ENCODE data around the gene SYNM. TPM values are rescaled to one million over a fixed set of nuclear protein-coding genes. Genes with fewer than 3 reads are reported as not detected.
"Not testable (repeated sequence)": the region's sequence is repeated elsewhere in the genome, so short reads cannot be mapped to it uniquely, and the experiment has no call there.

The SYNM gene
- total RNA-seq, 1 experiment from 2014 or later: 23.7 TPM

GRCh38 chr15:99075059-99075652, 29.7 kb upstream of the SYNM start:
- H3K9me3 ChIP-seq (replicated peaks); H3K27ac ChIP-seq; H3K4me3 ChIP-seq; DNase-seq; H3K27me3 ChIP-seq; H3K4me1 ChIP-seq; H3K36me3 ChIP-seq: not testable (repeated sequence)

- DNase-seq: no peak
- Histone ChIP-seq H3K4me3 (peak overlapping the region; percentile 50), H3K4me1 (no peaks in the 10 kb centered on the region), H3K27ac (no peak overlapping the region), H3K27me3 (no peaks in the 10 kb centered on the region), H3K9me3 (replicated peaks) (no peaks in the 10 kb centered on the region), H3K36me3 (no peaks in the 10 kb centered on the region)
These were observed 28.8 kb upstream of the SYNM start for GRCh38 chr15:99076109-99076508.

GRCh38 chr15:99076555-99077308, 28.1 kb upstream of the SYNM start:
- DNase-seq: peak; percentile 72 to 88
- H3K36me3 ChIP-seq: no peaks in the 10 kb centered on the region
- peak overlapping the region; percentile 50 for H3K4me3 ChIP-seq
- H3K27me3 ChIP-seq: no peaks in the 10 kb centered on the region
- no peak overlapping the region for H3K27ac ChIP-seq
- H3K9me3 ChIP-seq (replicated peaks): no peaks in the 10 kb centered on the region
- H3K4me1 ChIP-seq: no peaks in the 10 kb centered on the region

GRCh38 chr15:99082798-99083197, 22.1 kb upstream of the SYNM start:
- H3K27ac ChIP-seq: no peak overlapping the region
- H3K4me3 ChIP-seq: no peak overlapping the region
- no peaks in the 10 kb centered on the region for H3K27me3 ChIP-seq
- DNase-seq: no peak
- H3K9me3 ChIP-seq (replicated peaks): 0 out of 2 replicates have a peak, but pooled peaks cover 4% of the 10 kb centered on the region
- H3K4me1 ChIP-seq: no peaks in the 10 kb centered on the region
- no peaks in the 10 kb centered on the region for H3K36me3 ChIP-seq

- Histone ChIP-seq H3K4me3 (no peak overlapping the region), H3K4me1 (no peaks in the 10 kb centered on the region; the same call in 1 of the 2 replicates), H3K36me3 (no peaks in the 10 kb centered on the region), H3K27me3 (no peaks in the 10 kb centered on the region), H3K9me3 (replicated peaks) (0 out of 2 replicates have a peak, but pooled peaks cover 4% of the 10 kb centered on the region), H3K27ac (no peak overlapping the region)
- no peak for DNase-seq
These were observed 19.9 kb upstream of the SYNM start for GRCh38 chr15:99084965-99085364.

GRCh38 chr15:99085413-99086326, 19.2 kb upstream of the SYNM start:
- Histone ChIP-seq H3K9me3 (replicated peaks) (0 out of 2 replicates have a peak, but pooled peaks cover 4% of the 10 kb centered on the region), H3K27me3 (no peaks in the 10 kb centered on the region), H3K36me3 (no peaks in the 10 kb centered on the region), H3K4me1 (no peaks in the 10 kb centered on the region; the same call in 1 of the 2 replicates), H3K4me3 (no peak overlapping the region), H3K27ac (no peak overlapping the region)
- DNase-seq: no peak

- no peak overlapping the region for H3K27ac ChIP-seq
- no peaks in the 10 kb centered on the region; the same call in 1 of the 2 replicates for H3K4me1 ChIP-seq
- DNase-seq: no peak
- H3K9me3 ChIP-seq (replicated peaks): 0 out of 2 replicates have a peak, but pooled peaks cover 4% of the 10 kb centered on the region
- H3K36me3 ChIP-seq: no peaks in the 10 kb centered on the region
- no peaks in the 10 kb centered on the region for H3K27me3 ChIP-seq
- no peak overlapping the region for H3K4me3 ChIP-seq
These were observed 18.6 kb upstream of the SYNM start for GRCh38 chr15:99086327-99086667.

GRCh38 chr15:99087405-99087943, 17.4 kb upstream of the SYNM start:
- Histone ChIP-seq H3K27ac (no peak overlapping the region), H3K9me3 (replicated peaks) (0 out of 2 replicates have a peak, but pooled peaks cover 4% of the 10 kb centered on the region), H3K4me1 (no peaks in the 10 kb centered on the region; the same call in 1 of the 2 replicates), H3K4me3 (no peak overlapping the region), H3K36me3 (no peaks in the 10 kb centered on the region), H3K27me3 (no peaks in the 10 kb centered on the region)
- DNase-seq: no peak

- H3K9me3 ChIP-seq (replicated peaks): no peaks in the 10 kb centered on the region
- H3K27ac ChIP-seq: no peak overlapping the region
- H3K36me3 ChIP-seq: no peaks in the 10 kb centered on the region
- no peak overlapping the region for H3K4me3 ChIP-seq
- no peaks in the 10 kb centered on the region for H3K27me3 ChIP-seq
- H3K4me1 ChIP-seq: no peaks in the 10 kb centered on the region; the same call in 1 of the 2 replicates
- peak in 1 of 2 experiments; percentile 18 for DNase-seq
These were observed 14.7 kb upstream of the SYNM start for GRCh38 chr15:99090011-99090699.

- H3K27ac ChIP-seq: no peak overlapping the region
- H3K27me3 ChIP-seq: no peaks in the 10 kb centered on the region
- H3K4me3 ChIP-seq: no peak overlapping the region
- no peaks in the 10 kb centered on the region for H3K36me3 ChIP-seq
- no peaks in the 10 kb centered on the region for H3K9me3 ChIP-seq (replicated peaks)
- DNase-seq: no peak
- H3K4me1 ChIP-seq: no peaks in the 10 kb centered on the region; the same call in 1 of the 2 replicates
These were observed 13.9 kb upstream of the SYNM start for GRCh38 chr15:99090938-99091337.

- no peaks in the 10 kb centered on the region; the same call in 1 of the 2 replicates for H3K4me1 ChIP-seq
- no peaks in the 10 kb centered on the region for H3K27me3 ChIP-seq
- H3K36me3 ChIP-seq: no peaks in the 10 kb centered on the region
- DNase-seq: no peak
- no peak overlapping the region for H3K4me3 ChIP-seq
- H3K9me3 ChIP-seq (replicated peaks): no peaks in the 10 kb centered on the region
- H3K27ac ChIP-seq: no peak overlapping the region
These were observed 12.2 kb upstream of the SYNM start for GRCh38 chr15:99092554-99093172.

GRCh38 chr15:99095626-99096025, 9.3 kb upstream of the SYNM start:
- Histone ChIP-seq H3K9me3 (replicated peaks) (no peaks in the 10 kb centered on the region), H3K36me3 (no peaks in the 10 kb centered on the region), H3K27ac (no peak overlapping the region), H3K4me3 (no peak overlapping the region), H3K4me1 (no peaks in the 10 kb centered on the region), H3K27me3 (no peaks in the 10 kb centered on the region)
- no peak for DNase-seq

- Histone ChIP-seq H3K27me3 (no peaks in the 10 kb centered on the region), H3K36me3 (no peaks in the 10 kb centered on the region)
- no peak for DNase-seq
These were observed 8.5 kb upstream of the SYNM start for GRCh38 chr15:99096173-99096893.

More at GRCh38 chr15:99096173-99096893, 8.5 kb upstream of the SYNM start:
- no peak overlapping the region for H3K27ac ChIP-seq
- no peaks in the 10 kb centered on the region for H3K9me3 ChIP-seq (replicated peaks)
- H3K4me1 ChIP-seq: no peaks in the 10 kb centered on the region
- H3K4me3 ChIP-seq: no peak overlapping the region
